WTC11 (cell line): ENCODE data around the gene EDAR.

ENCODE experiments used
- CTCF ChIP-seq: fragments of 200-600 bp; IDR thresholded peaks from 2 replicates; pipeline ENCODE4 v1.8.0; 2022; ENCODE audit warnings: antibody characterized with exemption
- FOXP1 ChIP-seq: sonication (generic); formaldehyde crosslinking; IDR thresholded peaks from 2 replicates; pipeline ENCODE4 v1.8.0; 2022; ENCODE audit warnings: missing genetic modification reagents, mild to moderate bottlenecking, moderate library complexity, borderline replicate concordance

GRCh38 chr2:108916122-108916795 is 72.8 kb downstream of the EDAR start:
- TF ChIP-seq CTCF (no peak), FOXP1 (no peak)
